OCI-LY1 (cell line): ENCODE data around the gene PIP5K1C.

Experiments used
- H2AFZ ChIP-seq: fragments of 200-600 bp; sonication (generic), shearing (Covaris generic); 2 replicates; pipeline ENCODE4 v1.6.0; 2014; ENCODE audit warnings: antibody characterized with exemption, mild to moderate bottlenecking, low read length
- H3F3A ChIP-seq: fragments of 200-600 bp; sonication (generic), shearing (Covaris generic); 2 replicates; pipeline ENCODE4 v1.6.0; 2014; ENCODE audit warnings: mild to moderate bottlenecking, antibody characterized with exemption, low read length, moderate library complexity; ENCODE audit not compliant: insufficient read depth
- H3K27ac ChIP-seq: fragments of 200-600 bp; sonication (generic); 2 replicates; pipeline ENCODE4 v1.5.1; 2014; ENCODE audit warnings: low read length, mixed run types, mild to moderate bottlenecking, low read depth; ENCODE audit not compliant: poor library complexity, severe bottlenecking
- H3K27me3 ChIP-seq: fragments of 200-600 bp; sonication (generic); 2 replicates; pipeline ENCODE4 v1.6.0; 2014; ENCODE audit warnings: antibody characterized with exemption, mild to moderate bottlenecking, low read length, moderate library complexity; ENCODE audit not compliant: insufficient read depth
- H3K36me3 ChIP-seq: fragments of 200-600 bp; sonication (generic); 2 replicates; pipeline ENCODE4 v1.6.1; 2014; ENCODE audit warnings: mild to moderate bottlenecking, antibody characterized with exemption, low read length, moderate library complexity, mixed read lengths; ENCODE audit not compliant: insufficient read depth
- H3K4me1 ChIP-seq: fragments of 200-600 bp; sonication (generic); 2 replicates; pipeline ENCODE4 v1.5.1; 2014; ENCODE audit warnings: mild to moderate bottlenecking, low read length, moderate library complexity; ENCODE audit not compliant: insufficient read depth, severe bottlenecking
- H3K4me2 ChIP-seq: fragments of 200-600 bp; sonication (generic), shearing (Covaris generic); 2 replicates; pipeline ENCODE4 v1.6.1; 2014; ENCODE audit warnings: low read length
- H3K4me3 ChIP-seq: fragments of 200-600 bp; sonication (generic); 2 replicates; pipeline ENCODE4 v1.5.1; 2014; ENCODE audit warnings: low read length, low read depth, mild to moderate bottlenecking, mixed read lengths; ENCODE audit not compliant: poor library complexity, severe bottlenecking
- H3K79me2 ChIP-seq: fragments of 200-600 bp; shearing (Covaris generic); 2 replicates; pipeline ENCODE4 v1.6.1; 2016; ENCODE audit warnings: mixed run types, low read length, mixed read lengths; ENCODE audit not compliant: insufficient read depth
- H3K9ac ChIP-seq: fragments of 200-600 bp; sonication (generic), shearing (Covaris generic); 2 replicates; pipeline ENCODE4 v1.6.1; 2014; ENCODE audit warnings: mild to moderate bottlenecking, low read length, mixed read lengths
- H3K9me2 ChIP-seq: fragments of 200-600 bp; sonication (generic), shearing (Covaris generic); 2 replicates; pipeline ENCODE4 v1.6.1; 2014; ENCODE audit warnings: low read depth, mild to moderate bottlenecking, low read length, mixed read lengths
- H3K9me3 ChIP-seq: fragments of 200-600 bp; shearing (Covaris generic); 2 replicates; pipeline ENCODE4 v1.6.1; 2014; ENCODE audit warnings: low read length, mixed read lengths
- H4K20me1 ChIP-seq: fragments of 200-600 bp; sonication (generic), shearing (Covaris generic); 2 replicates; pipeline ENCODE4 v1.6.0; 2016; ENCODE audit warnings: mild to moderate bottlenecking, low read length; ENCODE audit not compliant: insufficient read depth
- EZH2 ChIP-seq: fragments of 200-600 bp; sonication (generic), shearing (Covaris generic); IDR thresholded peaks from 2 replicates; pipeline ENCODE4 v1.8.0; 2017; ENCODE audit warnings: borderline replicate concordance, mixed run types, mild to moderate bottlenecking, antibody characterized with exemption, low read length, moderate library complexity, mixed read lengths
- TF ChIP-seq, protein P1 (sequence below): fragments of 200-600 bp; sonication (generic), shearing (Covaris generic); IDR thresholded peaks from 2 replicates; pipeline ENCODE4 v1.5.1; 2017; ENCODE audit warnings: mild to moderate bottlenecking, antibody characterized with exemption, low read length, moderate library complexity, mixed read lengths

Gene PIP5K1C

DNA sequence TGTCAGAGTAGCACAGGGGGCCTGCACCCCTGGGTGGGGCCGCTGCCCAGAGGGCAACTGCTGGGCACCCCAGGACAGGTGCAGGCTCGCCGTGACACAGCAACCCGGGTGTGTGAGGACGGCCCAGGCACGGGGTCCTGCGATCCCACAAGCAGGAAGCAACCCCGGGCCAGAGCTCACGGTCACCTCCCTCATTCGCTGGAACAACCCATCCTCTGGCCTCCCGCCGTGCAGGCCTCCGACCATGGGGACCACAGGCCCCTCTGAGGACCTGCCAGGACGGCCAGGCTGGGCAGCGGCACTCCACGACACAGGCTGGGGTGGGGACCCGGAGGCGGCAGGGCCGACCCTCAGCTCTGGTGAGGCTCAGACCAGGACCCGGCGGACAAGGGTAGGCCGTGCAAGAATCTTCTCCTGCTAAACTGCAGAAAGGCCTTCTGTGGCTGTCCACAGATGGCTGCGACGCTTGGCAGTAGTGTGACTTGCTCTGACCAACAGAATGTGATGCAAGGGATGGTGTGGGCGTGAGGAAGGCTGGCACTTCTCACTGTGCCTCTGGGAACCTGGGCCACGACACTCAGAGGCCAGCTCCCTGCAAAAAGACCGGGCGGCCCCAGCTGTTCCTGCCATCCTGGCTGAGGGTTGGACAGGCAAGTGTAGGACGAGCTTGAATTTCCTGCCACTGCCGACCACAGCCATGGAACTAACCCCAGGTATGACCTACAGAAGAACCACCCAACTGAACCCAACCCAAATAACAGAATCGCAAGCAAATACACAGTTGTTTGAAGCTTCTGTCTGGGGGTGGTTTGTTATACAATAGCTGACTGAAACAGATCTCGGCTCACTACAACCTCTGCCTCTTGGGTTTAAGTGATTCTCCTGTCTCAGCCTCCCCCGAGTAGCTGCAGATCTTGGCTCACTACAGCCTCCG is 26.5 kb downstream of the PIP5K1C start:
- H3K27me3 ChIP-seq, result no peaks in the 10 kb centered on the region; the same call in none of the 2 replicates
- no peaks in the 10 kb centered on the region for H3K79me2 ChIP-seq

DNA sequence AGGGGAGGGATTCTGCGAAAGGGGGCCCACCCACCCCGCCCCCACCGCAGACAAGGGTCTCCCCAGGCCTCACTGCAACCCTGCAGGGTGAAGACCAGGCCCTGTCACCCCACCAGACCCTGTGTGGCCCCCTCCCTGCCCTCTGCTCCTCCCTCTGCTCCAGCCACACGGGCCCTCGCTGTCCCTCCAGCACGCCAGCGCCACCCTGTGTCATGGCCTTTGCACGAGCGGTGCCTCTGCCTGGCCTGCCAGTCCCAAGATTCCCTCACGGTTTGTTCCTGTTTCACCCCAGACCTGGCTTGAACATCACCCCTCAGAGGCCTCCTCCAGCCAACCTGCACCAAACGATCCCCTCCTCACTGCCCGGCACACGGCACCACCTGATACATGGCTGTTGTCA is 27.3 kb downstream of the PIP5K1C start:
- H3K9me2 ChIP-seq, result no peaks in the 10 kb centered on the region
- H4K20me1 ChIP-seq, result no peaks in the 10 kb centered on the region
- H3K9me3 ChIP-seq, result 0 out of 2 replicates have a peak, but pooled peaks cover 2% of the 10 kb centered on the region
- H3K4me3 ChIP-seq, result no peak overlapping the region
- no peak overlapping the region for H3K4me2 ChIP-seq
- H3K27ac ChIP-seq, result no peak overlapping the region
- no peaks in the 10 kb centered on the region; the same call in none of the 2 replicates for H3K27me3 ChIP-seq
- TF ChIP-seq, protein P1, sequence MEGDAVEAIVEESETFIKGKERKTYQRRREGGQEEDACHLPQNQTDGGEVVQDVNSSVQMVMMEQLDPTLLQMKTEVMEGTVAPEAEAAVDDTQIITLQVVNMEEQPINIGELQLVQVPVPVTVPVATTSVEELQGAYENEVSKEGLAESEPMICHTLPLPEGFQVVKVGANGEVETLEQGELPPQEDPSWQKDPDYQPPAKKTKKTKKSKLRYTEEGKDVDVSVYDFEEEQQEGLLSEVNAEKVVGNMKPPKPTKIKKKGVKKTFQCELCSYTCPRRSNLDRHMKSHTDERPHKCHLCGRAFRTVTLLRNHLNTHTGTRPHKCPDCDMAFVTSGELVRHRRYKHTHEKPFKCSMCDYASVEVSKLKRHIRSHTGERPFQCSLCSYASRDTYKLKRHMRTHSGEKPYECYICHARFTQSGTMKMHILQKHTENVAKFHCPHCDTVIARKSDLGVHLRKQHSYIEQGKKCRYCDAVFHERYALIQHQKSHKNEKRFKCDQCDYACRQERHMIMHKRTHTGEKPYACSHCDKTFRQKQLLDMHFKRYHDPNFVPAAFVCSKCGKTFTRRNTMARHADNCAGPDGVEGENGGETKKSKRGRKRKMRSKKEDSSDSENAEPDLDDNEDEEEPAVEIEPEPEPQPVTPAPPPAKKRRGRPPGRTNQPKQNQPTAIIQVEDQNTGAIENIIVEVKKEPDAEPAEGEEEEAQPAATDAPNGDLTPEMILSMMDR, result no peak
- no peak for TF ChIP-seq EZH2
- H3F3A ChIP-seq, result no peaks in the 10 kb centered on the region
- H3K4me1 ChIP-seq, result no peaks in the 10 kb centered on the region
- H2AFZ ChIP-seq, result no peak overlapping the region
- no peaks in the 10 kb centered on the region for H3K79me2 ChIP-seq
- H3K9ac ChIP-seq, result no peak overlapping the region
- H3K36me3 ChIP-seq, result no peaks in the 10 kb centered on the region; the same call in 1 of the 2 replicates

More for the DNA sequence above, 26.5 kb downstream of the PIP5K1C start:
- Histone ChIP-seq H3K36me3 (no peaks in the 10 kb centered on the region; the same call in 1 of the 2 replicates), H2AFZ (no peak overlapping the region), H4K20me1 (no peaks in the 10 kb centered on the region), H3K9me3 (0 out of 2 replicates have a peak, but pooled peaks cover 2% of the 10 kb centered on the region), H3K4me3 (no peak overlapping the region), H3K4me2 (no peak overlapping the region), H3K9me2 (no peaks in the 10 kb centered on the region), H3K27ac (no peak overlapping the region), H3K4me1 (no peaks in the 10 kb centered on the region), H3F3A (no peaks in the 10 kb centered on the region), H3K9ac (no peak overlapping the region)
- TF ChIP-seq, protein P1, result no peak
- no peak for TF ChIP-seq EZH2

DNA sequence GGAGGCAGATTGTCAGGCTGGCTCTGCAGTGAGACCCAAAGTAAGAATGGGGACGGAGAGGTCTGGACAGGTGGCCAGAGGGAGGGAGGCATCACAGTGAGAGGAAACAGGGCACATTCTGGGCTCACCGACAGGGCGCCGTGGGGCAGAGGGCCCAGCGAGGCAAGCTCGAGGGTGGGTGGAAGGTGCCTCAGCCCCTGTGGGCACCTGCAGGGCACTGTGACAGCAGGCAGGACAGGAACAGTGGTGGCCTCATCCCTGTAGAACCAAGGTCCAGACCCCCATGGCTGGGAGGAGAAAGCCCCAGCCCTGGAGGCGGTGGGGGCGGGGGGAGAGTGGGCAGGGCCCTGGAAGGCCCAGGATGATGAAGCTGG is 27.7 kb downstream of the PIP5K1C start:
- Histone ChIP-seq H3K9me2 (no peaks in the 10 kb centered on the region), H2AFZ (no peak overlapping the region), H3K36me3 (no peaks in the 10 kb centered on the region; the same call in 1 of the 2 replicates), H3K27ac (no peak overlapping the region), H3K79me2 (no peaks in the 10 kb centered on the region), H3F3A (no peaks in the 10 kb centered on the region), H3K4me1 (no peaks in the 10 kb centered on the region), H3K4me3 (no peak overlapping the region), H3K9ac (no peak overlapping the region), H3K27me3 (no peaks in the 10 kb centered on the region; the same call in none of the 2 replicates), H3K9me3 (0 out of 2 replicates have a peak, but pooled peaks cover 2% of the 10 kb centered on the region), H4K20me1 (no peaks in the 10 kb centered on the region), H3K4me2 (no peak overlapping the region)
- TF ChIP-seq EZH2, result no peak
- TF ChIP-seq, protein P1, result no peak
